Measurements from ENCODE around the gene TMC2.

Gene TMC2

DNA sequence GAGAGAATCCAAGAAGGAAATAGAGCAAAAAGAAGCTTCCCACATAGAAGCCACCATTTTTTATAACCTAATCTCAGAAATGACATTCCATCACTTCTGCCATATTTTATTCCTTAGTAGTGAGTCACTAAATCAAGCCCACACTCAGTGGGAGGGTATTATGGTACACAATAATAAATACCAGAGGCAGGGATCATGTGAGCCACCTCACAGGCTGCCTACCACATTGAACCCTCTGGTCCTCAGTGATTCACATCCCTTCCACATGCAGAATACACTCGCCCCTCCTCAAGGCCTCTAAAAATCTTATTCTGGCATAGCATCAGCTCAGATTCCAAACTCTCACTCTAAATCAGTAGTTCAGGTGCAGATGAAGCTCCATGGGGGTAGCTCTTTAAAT lies 49.4 kb downstream of the TMC2 start:
- H3K36me3 ChIP-seq (ENCODE audit: insufficient read depth, low read length): no peaks in the 10 kb centered on the region
- no peaks in the 10 kb centered on the region for H3K9me3 ChIP-seq (ENCODE audit: control insufficient read depth, insufficient read depth, low read length)

DNA sequence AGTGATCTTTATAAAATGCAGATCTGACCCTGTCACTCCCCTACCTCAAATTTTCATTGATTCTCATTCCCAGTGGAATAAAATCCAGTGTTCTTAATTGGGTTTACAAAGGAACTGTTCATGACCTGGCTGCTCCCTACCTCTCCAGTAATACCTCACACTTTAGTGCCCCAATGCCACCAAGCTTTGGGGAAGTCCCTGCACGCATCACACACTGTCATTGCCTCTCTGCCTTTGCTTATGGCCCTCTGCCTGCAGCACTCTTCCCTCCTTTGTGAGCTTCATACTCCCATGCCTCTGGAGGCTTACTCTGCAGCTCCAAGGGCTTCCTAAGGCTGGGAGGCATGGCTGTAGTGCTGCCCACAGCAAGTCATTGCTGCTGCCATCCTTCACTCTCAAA lies 57.4 kb downstream of the TMC2 start:
- H3K36me3 ChIP-seq (ENCODE audit: insufficient read depth, low read length): no peaks in the 10 kb centered on the region
- no peak overlapping the region for H3K9ac ChIP-seq (ENCODE audit: low read depth, low read length)
- peaks cover 4% of the 10 kb centered on the region; the same call in 1 of the 2 replicates for H3K4me1 ChIP-seq (ENCODE audit: insufficient read depth, low read length)
- no peaks in the 10 kb centered on the region for H3K9me3 ChIP-seq (ENCODE audit: control insufficient read depth, insufficient read depth, low read length)

More for the DNA sequence above, 49.4 kb downstream of the TMC2 start:
- Histone ChIP-seq H3K9ac (ENCODE audit: low read depth, low read length) (no peak overlapping the region), H3K4me1 (ENCODE audit: insufficient read depth, low read length) (no peaks in the 10 kb centered on the region)

DNA sequence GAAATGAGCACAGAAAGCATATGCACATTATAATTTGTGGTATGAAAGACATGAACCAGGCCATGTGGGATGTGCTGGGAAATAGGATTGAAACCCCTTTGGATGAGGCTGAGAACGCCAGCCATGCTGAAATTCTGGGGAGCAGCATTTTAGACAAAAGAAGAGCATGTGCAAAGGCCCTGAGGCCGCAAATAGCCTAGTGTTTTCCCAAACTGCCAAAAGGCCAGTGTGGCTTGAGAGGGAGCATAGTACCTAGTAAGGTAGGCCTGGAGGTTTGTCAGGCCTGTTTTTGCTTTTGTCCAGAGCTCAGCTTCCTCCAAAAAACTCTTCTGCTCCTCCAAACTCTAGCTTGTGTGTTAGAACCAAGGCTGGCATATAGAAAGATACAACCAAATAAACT lies 58.7 kb downstream of the TMC2 start:
- H3K36me3 ChIP-seq (ENCODE audit: insufficient read depth, low read length): no peaks in the 10 kb centered on the region
- no peaks in the 10 kb centered on the region for H3K9me3 ChIP-seq (ENCODE audit: control insufficient read depth, insufficient read depth, low read length)
- peaks cover 9% of the 10 kb centered on the region; the same call in 1 of the 2 replicates for H3K4me1 ChIP-seq (ENCODE audit: insufficient read depth, low read length)
- H3K9ac ChIP-seq (ENCODE audit: low read depth, low read length): no peak overlapping the region

DNA sequence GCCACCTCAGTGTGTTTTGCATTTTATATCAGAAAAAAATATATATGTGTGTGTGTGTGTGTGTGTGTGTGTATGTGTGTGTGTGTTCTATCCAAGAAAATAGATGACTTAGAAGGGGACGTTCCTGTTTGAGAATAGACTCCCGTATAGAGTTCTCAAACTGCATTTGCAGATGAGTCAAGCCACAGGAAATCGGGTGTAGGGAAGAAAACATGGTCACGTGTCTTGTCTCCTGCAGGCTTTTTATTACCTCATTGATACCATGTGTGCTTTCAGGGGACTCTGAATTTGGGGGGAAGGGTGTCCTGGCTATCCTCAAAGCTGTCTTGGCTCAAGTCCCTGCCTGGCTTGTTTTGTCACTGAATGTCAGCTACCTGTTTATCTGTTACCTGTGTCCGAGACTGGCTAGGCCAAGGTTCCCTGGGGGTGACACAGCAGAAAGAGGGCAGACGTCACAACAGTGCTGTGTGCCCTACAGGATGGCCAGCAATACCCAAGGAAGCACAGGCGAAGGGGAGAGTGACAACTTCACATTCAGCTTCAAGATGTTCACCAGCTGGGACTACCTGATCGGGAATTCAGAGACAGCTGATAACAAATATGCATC lies 60.4 kb downstream of the TMC2 start:
- Histone ChIP-seq H3K9ac (ENCODE audit: low read depth, low read length) (no peak overlapping the region), H3K4me1 (ENCODE audit: insufficient read depth, low read length) (peaks cover 9% of the 10 kb centered on the region; the same call in 1 of the 2 replicates), H3K9me3 (ENCODE audit: control insufficient read depth, insufficient read depth, low read length) (no peaks in the 10 kb centered on the region), H3K36me3 (ENCODE audit: insufficient read depth, low read length) (no peaks in the 10 kb centered on the region)

DNA sequence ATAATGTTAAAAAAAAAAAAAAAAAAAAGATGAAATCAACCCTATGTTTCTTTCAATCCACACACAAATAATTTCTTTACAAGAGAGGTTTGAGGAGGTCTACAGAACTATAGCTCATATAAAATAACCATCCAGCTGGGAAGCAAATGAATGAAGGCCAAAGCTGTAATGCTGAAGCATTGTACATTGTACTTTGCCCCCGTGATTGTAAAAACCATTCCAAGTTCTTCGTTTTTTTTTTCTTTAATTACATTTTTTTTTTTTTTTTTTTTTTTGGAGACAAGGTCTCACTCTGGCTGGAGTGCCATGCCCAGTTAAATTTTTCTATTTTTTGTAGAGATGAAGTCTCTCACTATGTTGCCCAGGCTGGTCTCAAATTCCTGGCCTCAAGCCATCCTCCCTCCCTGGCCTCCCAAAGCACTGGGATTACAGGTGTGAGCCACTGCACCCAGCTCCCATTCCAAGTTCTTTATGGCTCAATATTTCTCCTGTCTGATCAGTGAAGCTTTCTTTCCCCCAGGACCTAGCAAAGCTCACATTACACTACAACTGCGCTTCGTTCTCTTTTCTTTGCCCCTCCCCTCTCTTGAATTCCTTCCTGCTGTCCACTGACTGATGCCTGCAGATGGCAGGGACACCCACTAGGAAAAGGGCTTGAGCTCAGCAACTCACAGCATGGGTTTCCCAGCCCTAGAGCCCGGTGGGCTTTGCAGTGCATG lies 63.1 kb downstream of the TMC2 start:
- Histone ChIP-seq H3K9ac (ENCODE audit: low read depth, low read length) (no peak overlapping the region), H3K9me3 (ENCODE audit: control insufficient read depth, insufficient read depth, low read length) (no peaks in the 10 kb centered on the region), H3K4me1 (ENCODE audit: insufficient read depth, low read length) (peaks cover 9% of the 10 kb centered on the region; the same call in 1 of the 2 replicates), H3K36me3 (ENCODE audit: insufficient read depth, low read length) (no peaks in the 10 kb centered on the region)

DNA sequence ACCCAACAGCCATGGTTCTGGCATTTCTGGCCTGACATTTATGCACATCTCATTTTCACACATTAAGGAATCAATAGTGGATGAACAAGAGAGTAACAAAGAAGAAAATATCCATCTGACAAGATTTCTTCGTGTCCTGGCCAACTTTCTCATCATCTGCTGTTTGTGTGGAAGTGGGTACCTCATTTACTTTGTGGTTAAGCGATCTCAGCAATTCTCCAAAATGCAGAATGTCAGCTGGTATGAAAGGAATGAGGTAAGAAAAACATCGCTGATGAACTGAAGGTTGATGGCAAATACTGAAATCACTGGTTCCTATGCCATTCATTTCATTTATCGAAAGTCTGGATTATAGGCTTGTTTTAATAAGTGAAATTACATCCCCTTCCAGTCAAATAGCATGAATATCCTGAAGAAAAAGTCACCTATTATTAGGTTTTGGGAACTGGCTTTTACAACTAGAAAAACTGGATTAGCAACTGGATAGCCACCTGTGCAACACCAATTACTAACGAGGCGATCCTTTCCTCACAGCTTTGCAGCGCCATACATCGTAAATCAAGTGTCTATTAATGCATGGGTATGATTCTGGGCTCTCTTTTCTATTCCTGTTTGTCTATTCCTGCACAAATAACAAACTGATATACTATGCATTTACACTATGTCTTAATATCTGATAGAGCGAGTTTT lies 65.8 kb downstream of the TMC2 start:
- no peaks in the 10 kb centered on the region for H3K36me3 ChIP-seq (ENCODE audit: insufficient read depth, low read length)
- H3K4me1 ChIP-seq (ENCODE audit: insufficient read depth, low read length): peaks cover 4% of the 10 kb centered on the region; the same call in 1 of the 2 replicates
- no peaks in the 10 kb centered on the region; the same call in 1 of the 2 replicates for H3K9me3 ChIP-seq (ENCODE audit: control insufficient read depth, insufficient read depth, low read length)
- H3K9ac ChIP-seq (ENCODE audit: low read depth, low read length): no peak overlapping the region

DNA sequence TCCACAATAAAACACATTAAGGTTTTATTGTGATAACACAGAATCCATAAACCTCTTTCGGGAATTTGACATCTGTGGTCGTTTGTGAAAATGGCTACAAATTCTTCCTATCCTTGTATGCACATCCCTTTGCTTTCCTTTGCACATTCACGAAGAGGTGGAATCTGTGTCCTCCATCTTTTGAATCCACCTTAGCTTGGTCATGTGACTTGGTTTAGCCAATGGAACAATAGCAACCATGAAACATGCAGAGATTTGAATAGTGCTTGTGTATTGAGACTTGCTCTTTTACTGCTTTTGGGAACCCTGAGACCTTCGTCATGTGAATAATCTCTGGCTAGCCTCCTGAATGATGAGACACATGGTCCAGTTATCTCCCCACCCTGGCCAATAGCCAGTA lies 66.4 kb downstream of the TMC2 start:
- H3K9me3 ChIP-seq (ENCODE audit: control insufficient read depth, insufficient read depth, low read length): no peaks in the 10 kb centered on the region; the same call in 1 of the 2 replicates

DNA sequence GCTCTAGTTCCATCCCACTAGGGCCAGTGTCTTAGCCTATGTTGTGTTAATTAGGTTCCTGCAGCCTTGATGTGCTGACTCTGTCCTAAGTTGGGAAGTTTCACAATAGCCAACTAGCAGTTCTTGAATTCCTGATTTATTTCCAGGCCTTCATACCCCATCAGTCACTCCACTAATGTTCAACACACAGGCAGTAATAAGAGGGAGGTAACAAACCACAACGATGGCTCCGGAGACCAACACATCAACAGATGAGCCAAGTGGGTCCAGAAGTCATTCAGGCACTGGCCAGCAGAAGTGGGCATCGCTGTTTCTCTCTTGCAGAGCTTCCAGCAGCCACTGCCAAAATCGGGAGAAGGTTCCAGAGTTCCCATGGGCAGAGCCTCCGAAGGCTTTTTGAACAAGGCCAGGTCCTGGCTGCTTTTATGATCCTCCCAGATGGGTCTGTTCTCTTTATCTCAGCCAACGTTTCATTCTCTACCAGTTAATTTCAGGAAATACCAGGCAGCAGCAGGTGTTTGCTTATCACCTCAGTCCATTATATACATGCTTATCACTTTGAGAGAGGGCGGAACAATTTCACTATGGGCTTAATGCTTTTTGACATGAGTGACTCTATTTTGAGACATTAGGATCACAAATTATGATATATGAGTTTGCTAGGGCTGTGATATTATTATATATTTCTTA lies 67.6 kb downstream of the TMC2 start:
- H3K36me3 ChIP-seq (ENCODE audit: insufficient read depth, low read length): no peaks in the 10 kb centered on the region
- H3K9ac ChIP-seq (ENCODE audit: low read depth, low read length): no peak overlapping the region
- peaks cover 4% of the 10 kb centered on the region; the same call in 1 of the 2 replicates for H3K4me1 ChIP-seq (ENCODE audit: insufficient read depth, low read length)
- no peaks in the 10 kb centered on the region; the same call in 1 of the 2 replicates for H3K9me3 ChIP-seq (ENCODE audit: control insufficient read depth, insufficient read depth, low read length)

More for the DNA sequence above, 66.4 kb downstream of the TMC2 start:
- peaks cover 4% of the 10 kb centered on the region; the same call in 1 of the 2 replicates for H3K4me1 ChIP-seq (ENCODE audit: insufficient read depth, low read length)
- H3K36me3 ChIP-seq (ENCODE audit: insufficient read depth, low read length): no peaks in the 10 kb centered on the region
- no peak overlapping the region for H3K9ac ChIP-seq (ENCODE audit: low read depth, low read length)

DNA sequence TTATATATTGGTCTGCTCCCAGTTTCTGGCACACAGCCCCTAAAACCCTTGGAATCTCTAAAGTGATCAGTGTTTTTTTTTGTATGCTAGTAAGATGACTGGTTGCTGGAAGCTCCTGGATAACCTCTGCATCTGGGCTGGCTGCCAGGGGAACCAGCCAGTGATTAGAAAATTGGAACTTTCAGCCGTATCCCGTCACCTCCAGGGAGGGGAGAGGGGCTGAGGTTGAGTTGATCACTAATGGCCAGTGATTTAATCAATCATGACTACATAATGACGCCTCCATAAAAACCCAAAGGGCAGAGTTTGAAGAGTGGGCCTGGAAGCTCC lies 68.1 kb downstream of the TMC2 start:
- H3K36me3 ChIP-seq (ENCODE audit: insufficient read depth, low read length): no peaks in the 10 kb centered on the region
- H3K9me3 ChIP-seq (ENCODE audit: control insufficient read depth, insufficient read depth, low read length): no peaks in the 10 kb centered on the region; the same call in 1 of the 2 replicates
- no peak overlapping the region for H3K9ac ChIP-seq (ENCODE audit: low read depth, low read length)
- peaks cover 4% of the 10 kb centered on the region; the same call in 1 of the 2 replicates for H3K4me1 ChIP-seq (ENCODE audit: insufficient read depth, low read length)

DNA sequence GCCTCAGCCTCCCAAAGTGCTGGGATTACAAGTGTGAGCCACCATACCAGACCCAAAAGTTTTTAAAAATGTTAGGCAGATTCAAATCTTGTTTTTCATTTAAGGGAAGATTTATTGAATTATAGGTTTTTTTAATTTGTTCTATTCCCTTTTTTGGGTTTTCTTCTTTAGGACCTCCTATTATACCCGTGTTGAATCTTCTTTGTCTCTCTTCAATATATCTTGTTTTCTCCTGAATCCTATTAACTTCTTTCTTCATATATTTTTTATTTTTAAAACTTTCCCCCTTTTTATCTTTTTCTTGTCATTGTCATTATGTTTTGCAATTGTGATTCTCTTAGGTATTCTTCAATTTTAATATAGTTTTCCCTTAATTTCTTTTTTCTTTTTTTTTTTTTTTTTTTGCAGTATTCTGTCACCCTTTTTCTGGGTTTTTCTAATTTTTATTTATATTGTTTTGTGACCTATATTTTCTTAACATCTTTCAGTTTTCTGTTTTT lies 70.2 kb downstream of the TMC2 start:
- Histone ChIP-seq H3K36me3 (ENCODE audit: insufficient read depth, low read length) (no peaks in the 10 kb centered on the region), H3K4me1 (ENCODE audit: insufficient read depth, low read length) (no peaks in the 10 kb centered on the region), H3K9me3 (ENCODE audit: control insufficient read depth, insufficient read depth, low read length) (no peaks in the 10 kb centered on the region; the same call in 1 of the 2 replicates), H3K9ac (ENCODE audit: low read depth, low read length) (no peak overlapping the region)

DNA sequence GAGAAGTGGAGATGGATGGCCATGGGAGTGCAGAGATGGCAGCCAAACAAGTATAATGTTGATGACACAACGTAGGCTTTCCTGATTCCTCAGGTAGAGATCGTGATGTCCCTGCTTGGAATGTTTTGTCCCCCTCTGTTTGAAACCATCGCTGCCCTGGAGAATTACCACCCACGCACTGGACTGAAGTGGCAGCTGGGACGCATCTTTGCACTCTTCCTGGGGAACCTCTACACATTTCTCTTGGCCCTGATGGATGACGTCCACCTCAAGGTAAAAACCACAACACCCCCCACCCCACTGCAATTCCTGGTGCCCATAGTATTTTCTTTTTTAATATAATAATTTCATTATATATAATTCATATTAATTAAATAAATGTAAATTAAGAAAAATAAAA lies 74.0 kb downstream of the TMC2 start:
- Histone ChIP-seq H3K9ac (ENCODE audit: low read depth, low read length) (no peak overlapping the region), H3K4me1 (ENCODE audit: insufficient read depth, low read length) (no peaks in the 10 kb centered on the region), H3K36me3 (ENCODE audit: insufficient read depth, low read length) (no peaks in the 10 kb centered on the region), H3K9me3 (ENCODE audit: control insufficient read depth, insufficient read depth, low read length) (no peaks in the 10 kb centered on the region; the same call in 1 of the 2 replicates)

DNA sequence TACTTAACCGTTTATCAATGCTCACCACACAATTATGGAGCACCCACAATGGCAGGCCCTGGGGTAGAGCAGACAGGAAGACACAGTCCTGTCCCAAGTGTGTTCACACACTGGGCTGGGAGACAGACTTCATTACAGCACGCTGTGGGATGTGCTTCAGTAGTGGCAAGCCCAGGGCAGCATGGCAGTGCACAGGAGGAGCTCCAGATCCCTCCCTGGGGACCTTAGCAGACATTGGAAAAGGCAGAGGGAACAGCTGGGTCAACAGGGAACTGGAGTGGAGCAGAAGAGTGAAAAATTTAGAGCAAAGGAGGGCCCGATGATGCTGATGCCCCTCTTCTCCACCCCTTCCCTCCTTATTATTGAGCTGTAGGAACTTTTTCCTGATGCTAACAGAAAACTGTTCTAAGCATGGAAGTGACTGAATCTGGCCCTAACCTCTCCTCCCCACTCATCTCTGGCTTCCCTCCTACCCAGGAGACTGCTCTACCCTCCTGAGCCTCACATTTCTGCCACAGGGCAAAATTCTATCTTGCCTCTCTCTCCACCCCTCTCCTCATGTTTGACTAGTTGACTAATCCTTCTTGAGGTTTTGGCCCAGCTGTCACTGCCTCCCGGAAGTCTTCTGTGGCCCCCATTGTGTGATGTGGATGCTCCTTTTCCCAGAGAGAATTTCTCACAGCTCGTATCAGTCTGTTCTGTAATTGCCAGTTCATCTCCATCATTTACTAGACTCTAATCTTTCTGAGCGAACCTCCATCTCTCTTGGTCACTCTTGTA lies 74.8 kb downstream of the TMC2 start:
- Histone ChIP-seq H3K36me3 (ENCODE audit: insufficient read depth, low read length) (no peaks in the 10 kb centered on the region), H3K4me1 (ENCODE audit: insufficient read depth, low read length) (no peaks in the 10 kb centered on the region), H3K9ac (ENCODE audit: low read depth, low read length) (no peak overlapping the region), H3K9me3 (ENCODE audit: control insufficient read depth, insufficient read depth, low read length) (no peaks in the 10 kb centered on the region)

DNA sequence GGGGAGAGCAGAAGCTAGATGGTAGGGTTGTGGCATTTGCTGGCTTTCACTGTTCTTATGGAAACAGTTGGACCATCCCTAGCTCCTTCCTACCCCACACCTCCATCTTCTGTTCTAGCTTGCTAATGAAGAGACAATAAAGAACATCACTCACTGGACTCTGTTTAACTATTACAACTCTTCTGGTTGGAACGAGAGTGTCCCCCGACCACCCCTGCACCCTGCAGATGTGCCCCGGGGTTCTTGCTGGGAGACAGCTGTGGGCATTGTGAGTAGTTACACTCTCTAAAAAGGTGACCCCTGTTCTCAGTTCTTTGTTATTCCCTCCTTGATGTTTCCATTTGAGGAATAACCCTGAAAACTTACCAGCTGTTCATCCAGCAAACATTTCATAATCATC lies 75.7 kb downstream of the TMC2 start:
- H3K4me1 ChIP-seq (ENCODE audit: insufficient read depth, low read length): no peaks in the 10 kb centered on the region
- H3K36me3 ChIP-seq (ENCODE audit: insufficient read depth, low read length): no peaks in the 10 kb centered on the region
- H3K9me3 ChIP-seq (ENCODE audit: control insufficient read depth, insufficient read depth, low read length): no peaks in the 10 kb centered on the region
- no peak overlapping the region for H3K9ac ChIP-seq (ENCODE audit: low read depth, low read length)

Measured in ES-I3 (cell line).